Measurements from ENCODE around the gene BAZ2B.

- TF ChIP-seq CTCF (IDR thresholded peaks at IDR 0.05) (no peak), POLR2A (IDR thresholded peaks at IDR 0.05) (no peak)
Observed at GRCh38 chr2:159438284-159438683, 178.1 kb downstream of the BAZ2B start.
